Activated CD4-positive, CD25-positive, alpha-beta regulatory T cell treated with anti-CD3 and anti-CD28 coated beads, Interleukin-2, amount 50 U/mL, for 24 hours (primary cell): Measurements from ENCODE around the gene KIRREL2.
"Not testable (repeated sequence)": the region's sequence is repeated elsewhere in the genome, so short reads cannot be mapped to it uniquely, and the experiment has no call there.

Experiments used
- ATAC-seq, 2 donors: fragments of 150-1000 bp; cut with Tn5 transposase; one replicate each; pipeline ENCODE4 v1.10.0; 2021; ENCODE audit warnings: mild to moderate bottlenecking in 1 of 2, moderate library complexity in 1 of 2

Gene KIRREL2

DNA sequence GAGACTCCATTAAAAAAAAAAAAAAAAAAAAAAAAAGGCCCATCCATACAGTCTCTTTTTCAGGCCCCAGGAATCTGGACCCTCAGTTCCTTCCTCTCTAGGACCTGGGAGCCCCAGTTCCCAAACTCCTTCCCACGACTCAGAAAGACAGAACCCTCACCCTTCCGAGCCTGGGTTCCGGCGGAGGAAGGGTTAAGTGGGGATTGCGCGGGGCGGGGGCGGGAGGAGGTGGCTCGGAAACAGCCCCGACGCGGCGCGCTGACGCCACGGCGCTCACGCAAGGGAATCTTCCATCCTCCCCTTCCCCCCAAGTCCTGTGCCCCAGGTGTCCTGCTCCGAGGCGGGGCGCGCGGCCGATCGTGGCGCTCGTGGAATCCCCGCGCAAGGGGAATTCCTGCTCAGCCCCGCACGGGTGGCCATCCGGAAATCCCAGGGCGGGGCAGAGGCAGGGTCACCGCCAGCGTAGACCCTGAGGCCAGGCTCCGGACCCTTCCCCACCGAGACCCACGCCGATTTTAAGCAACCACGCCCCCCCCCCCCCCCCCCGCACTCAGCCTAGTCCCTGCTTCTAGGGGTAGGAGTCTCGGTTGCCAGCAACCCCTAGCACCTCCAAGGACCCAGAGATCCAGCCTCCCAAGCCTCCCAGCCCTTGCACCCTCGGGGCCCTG is 43.0 kb downstream of the KIRREL2 start:
- ATAC-seq = peak; percentile 75 to 77

DNA sequence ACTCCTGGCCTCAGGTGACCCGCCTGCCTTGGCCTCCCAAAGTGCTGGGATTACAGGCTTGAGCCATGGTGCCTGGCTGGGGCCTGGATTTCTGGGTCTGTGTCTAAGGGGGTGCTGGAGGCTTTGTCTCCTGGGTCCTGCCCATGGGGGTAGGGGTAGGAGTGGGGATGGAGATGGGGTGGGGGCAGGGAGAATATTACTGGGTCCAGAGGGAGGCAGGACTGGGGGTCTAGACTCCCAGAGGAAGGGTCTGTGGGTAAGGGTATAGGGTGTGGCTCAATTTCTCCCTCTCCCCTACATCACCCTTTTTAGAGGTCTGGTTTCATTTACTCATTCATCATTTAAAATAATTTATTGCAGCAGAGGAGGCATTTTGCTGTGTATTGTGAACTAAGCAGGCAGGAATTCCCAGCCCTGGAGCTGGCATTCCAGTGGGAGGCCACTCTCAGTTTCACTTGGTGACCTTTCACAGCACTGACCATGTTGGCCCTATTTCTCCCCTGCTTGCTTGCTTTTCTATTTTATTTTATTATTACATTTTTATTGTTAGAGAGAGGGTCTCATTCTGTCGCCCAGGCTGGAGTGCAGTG is 44.4 kb downstream of the KIRREL2 start:
- no peak for ATAC-seq

DNA sequence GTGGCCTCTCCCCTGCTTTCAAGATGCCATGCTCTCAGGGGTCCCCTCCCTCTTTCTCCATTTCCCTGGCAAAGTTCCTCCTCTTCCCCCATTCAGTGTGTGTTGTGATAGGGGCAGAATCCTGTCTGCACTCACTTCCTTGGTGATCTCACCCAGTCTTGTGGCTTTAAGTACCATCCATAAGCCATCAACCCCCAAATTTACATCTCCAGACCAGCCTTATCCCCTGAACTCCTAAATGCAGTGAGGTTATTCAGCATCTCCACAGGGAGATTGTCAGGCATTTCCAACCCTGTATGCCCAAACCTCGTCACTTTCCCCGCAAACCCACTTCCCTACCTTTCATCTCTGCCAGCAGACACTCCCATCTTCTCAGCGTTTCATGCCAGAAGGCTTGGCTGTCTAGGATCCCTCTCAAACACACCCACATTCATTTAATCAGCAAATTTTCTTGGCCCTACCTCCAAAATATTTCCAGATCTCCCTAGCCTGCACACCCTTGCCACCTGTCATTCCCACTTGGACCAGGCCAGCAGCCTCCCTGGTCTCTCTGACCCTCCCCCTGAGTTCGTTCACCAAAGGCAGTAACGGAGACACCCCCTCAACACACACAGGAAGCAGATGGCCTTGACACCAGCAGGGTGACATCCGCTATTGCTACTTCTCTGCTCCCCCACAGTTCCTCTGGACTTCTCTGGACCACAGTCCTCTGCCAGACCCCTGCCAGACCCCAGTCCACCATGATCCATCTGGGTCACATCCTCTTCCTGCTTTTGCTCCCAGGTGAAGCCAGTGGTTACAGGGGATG is 45.3 kb downstream of the KIRREL2 start, which contains the start of gene HCST:
Gene HCST (plus strand): TSS at position 676 of the 808 bp plus-strand sequence. CDS start 65 bp downstream, at position 741.
- ATAC-seq = no peak

DNA sequence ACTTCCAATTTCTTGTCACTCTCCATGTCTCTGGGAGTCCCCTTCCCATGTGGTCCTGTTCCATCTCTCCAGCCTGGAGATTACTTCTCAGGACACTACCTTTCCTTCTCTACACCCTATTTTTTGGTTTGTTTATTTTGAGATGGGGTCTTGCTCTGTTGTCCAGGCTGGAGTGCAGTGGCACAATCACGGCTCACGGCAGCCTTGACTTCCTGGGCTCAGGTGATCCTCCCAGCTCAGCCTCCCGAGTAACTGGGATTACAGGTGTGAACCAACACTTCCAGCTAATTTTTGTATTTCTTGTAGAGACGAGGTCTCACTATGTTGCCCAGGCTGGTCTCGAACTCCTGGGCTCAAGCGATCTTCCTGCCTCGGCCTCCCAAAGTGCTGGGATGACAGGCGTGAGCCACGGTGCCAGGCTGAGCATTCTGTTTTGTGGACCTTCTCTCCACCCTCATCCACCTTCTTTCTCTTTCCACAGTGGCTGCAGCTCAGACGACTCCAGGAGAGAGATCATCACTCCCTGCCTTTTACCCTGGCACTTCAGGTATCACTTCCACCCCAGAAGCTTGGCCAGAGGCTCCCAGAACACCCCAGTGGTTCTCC is 46.3 kb downstream of the KIRREL2 start:
- ATAC-seq = no peak

DNA sequence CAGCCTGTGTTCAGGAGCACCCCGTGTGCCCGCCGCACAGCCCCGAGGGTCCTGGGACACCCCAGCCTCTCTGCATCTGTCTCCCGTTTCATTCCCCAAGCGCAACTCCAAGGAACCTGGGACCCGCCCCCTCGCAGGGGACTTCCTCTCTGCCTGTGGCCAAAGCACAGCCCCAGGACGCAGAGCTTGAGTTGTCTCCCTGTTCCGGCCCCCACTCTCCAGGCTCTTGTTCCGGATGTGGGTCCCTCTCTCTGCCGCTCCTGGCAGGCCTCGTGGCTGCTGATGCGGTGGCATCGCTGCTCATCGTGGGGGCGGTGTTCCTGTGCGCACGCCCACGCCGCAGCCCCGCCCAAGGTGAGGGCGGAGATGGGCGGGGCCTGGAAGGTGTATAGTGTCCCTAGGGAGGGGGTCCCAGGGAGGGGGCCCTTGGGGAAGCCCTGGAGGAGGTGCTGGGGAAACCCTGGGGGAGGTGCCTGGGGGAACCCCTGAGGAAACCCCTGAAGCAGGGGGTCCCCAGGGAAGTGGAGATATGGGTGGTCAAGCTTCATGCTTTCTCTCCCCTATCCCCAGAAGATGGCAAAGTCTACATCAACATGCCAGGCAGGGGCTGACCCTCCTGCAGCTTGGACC is 47.0 kb downstream of the KIRREL2 start:
- ATAC-seq = peak; percentile 51 to 67

DNA sequence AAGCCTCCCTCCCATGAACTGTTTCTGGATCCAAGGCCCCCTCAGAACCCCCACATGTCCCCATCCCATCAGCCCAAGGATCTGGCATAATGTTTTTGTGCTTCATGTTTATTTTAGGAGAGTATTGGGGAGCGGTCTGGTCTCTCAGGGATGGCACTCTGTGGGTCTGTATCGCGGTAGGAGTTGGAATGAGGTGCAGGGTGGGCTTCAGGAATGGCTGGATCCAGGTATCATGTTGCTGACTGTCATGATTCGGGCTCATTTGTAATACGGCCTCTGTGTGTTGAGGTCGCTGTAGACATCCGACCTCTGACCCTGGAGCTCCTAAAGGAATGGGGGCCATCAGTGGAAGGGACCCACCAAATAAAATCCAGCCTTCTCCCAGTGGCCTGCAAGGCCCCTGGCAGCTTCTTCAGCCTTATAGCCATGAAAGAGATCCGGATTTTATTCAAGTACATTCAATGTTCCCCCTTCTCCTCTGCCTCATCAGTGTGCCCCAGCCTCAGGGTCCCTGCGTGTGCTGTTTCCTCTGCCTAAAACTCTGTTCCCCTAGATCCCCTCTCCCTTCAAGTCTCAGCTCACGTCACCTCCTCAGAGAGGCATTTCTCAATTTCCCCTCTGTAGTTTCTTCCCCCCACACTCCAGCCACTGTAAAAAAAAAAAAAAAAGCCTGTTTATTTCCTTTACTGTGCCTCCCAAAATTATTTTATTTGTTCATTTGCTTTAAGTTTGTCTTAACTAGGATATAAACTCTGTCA is 47.8 kb downstream of the KIRREL2 start:
- ATAC-seq = no peak

DNA sequence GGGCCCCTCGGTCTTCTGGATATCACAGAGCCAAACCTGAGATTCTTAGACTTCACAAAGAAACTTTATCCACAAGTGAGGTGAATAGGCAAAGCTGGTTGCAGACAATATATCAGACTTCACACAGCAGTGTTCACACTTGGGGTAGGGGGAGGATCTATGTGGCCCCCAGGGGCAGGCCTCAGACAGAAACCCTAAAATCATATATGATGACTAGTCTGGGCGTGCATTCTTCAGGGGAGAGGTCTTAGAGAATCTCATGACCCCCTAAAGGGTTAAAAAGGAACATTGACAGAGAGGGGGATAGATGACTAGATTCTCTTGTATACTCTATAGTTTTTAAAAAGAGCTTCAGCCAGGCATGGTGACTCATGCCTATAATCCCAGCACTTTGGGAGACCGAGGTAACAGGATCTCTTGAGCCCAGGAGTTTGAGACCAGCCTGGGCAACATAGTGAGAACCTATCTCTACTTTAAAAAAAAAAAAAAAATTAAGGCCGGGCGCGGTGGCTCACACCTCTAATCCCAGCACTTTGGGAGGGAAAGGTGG is 48.5 kb downstream of the KIRREL2 start:
- ATAC-seq = no peak

DNA sequence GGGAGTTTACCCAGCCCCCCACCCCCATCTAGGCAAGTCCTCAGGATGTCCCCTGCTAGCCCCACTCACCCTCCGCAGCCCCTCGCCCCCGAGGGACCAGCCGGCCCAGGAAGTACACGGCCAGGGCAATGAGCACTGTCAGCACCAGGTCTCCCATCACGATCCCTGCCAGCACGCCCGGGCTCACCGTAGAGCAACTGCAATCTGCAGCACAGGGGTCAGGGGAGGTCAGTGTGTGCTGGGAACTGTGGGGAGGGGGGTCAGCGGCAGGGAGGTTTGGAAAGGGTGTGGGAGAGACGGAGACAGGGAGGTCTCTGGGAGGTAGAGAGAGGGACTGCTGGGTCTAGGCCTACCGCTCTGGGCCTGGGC is 50.6 kb downstream of the KIRREL2 start:
- no peak for ATAC-seq

DNA sequence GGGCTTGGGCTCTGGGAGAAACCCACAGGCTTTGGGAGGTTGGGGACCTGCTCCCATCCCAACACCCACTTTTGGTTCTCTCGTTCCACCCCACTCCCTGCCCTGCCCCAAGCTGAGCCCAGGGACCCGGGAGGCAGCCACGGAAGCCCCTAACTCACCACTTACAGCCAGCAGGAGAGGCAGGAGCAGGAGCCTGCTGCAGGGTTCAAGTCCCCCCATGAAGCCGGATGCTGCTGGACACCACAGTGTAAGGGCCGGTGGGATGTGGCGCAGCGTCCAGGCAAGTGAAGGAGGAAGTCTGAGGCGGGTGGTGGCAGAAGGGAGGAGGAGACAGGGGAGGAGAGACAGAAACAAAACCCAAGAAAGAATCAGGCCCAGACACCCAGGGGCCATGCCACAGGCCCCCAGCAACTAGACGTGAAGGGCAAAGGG is 51.3 kb downstream of the KIRREL2 start, which contains the start of gene TYROBP:
Gene TYROBP (minus strand): TSS at position 286 of the 432 bp plus-strand sequence. CDS start 67 bp downstream, at position 219.
- ATAC-seq = no peak

DNA sequence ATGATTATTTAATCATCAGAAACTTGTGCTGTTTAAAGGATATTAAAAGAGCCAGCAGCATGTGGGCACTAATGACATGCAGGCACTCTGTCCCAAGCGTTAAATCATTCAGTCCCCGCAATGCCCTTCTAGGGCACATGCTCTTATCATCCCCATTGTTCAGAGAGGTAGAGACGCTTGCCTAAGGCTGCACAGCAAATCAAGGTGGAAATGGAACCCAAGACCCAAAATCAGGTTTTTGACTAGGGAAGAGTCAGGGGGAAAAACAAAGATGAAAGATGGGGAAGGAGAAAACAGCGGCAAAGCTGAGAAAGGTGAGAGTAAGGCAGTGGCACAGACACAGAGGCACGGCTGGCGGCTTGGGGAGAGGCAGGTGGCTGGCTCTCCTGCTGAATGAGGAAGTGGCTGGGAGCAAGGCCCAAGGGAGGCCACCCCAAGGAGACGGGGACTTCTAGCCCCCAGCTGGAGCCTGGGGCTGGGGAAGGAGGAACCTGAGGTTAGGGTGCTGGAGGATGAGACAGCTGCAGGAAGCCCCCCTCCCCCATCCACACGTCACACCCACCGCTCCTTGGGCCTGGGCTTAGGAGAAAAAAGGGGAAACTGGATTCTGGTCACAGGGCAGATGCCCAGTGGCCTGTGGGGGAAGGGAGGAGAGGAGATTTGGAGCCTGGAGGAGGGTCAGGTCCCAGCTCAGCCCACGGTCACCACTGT is 52.4 kb downstream of the KIRREL2 start:
- ATAC-seq = peak in 1 of 2 donors; percentile 46

DNA sequence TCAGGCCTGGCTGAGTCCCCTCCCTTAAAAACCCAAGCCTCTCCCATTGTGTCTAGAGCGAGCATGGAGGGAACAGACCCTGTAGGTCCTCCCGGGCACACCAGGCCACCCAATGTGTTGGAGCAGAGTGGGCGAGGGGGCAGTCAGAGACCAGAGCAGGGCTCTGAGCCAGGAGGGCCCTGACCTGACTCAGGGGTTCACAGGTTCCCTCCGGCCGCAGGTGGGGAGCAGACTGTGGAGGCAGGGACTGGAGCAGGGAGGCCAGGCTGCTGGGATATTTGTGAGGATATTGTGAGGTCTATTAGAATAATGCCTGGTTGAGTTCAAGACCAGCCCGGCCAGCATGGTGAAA is 52.9 kb downstream of the KIRREL2 start:
- ATAC-seq = no peak

DNA sequence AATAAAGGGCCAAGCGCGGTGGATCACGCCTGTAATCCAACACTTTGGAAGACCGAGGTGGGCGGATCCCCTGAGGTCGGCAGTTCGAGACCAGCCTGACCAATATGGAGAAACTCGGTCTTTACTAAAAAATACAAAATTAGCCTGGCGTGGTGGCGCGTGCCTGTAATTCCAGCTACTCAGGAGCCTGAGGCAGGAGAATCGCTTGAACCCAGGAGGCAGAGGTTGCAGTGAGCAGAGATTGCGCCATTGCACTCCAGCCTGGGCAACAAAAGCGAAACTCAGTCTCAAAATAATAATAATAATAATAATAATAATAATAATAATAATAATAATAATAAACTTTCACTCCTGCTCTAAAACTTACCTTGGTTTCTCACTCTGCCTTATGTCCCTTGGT is 53.6 kb downstream of the KIRREL2 start:
- not testable (repeated sequence) for ATAC-seq

DNA sequence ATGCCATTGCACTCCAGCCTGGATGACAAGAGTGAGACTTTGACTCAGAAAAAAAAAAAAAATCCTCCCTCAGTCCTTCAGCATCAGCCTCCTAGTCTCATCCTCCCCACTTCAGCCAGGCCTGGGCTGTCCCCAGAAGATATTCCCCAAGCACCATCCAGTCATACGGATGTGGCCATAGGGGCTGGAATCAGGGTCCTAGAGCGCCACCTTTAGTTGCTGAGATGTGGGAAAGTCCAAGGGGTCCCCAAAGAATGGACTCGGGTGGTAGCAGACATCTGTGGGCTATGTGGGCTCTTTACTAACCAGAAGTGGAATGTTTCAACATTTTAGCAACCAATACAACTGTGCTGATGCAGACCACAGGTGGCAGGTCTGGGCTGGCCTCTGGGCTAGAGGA is 54.5 kb downstream of the KIRREL2 start:
- ATAC-seq = no peak

DNA sequence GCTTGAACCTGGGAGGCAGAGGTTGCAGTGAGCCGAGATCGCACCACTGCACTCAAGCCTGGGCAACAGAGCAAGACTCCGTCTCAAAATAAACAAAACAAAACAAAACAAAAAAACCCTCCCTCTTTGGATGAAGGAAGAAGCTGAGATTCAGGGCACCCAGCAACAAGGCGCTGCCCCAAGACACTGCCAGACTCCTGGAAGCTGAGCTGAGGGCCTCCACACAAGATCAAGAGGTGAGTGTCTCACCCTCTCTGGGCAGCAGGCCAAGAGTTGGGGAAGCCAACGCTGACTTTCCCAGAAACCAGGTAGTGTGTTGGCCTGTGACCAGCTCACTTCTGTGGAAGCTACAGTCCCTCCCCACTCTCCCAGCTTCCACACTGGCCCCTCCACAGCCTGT is 55.1 kb downstream of the KIRREL2 start:
- no peak for ATAC-seq

DNA sequence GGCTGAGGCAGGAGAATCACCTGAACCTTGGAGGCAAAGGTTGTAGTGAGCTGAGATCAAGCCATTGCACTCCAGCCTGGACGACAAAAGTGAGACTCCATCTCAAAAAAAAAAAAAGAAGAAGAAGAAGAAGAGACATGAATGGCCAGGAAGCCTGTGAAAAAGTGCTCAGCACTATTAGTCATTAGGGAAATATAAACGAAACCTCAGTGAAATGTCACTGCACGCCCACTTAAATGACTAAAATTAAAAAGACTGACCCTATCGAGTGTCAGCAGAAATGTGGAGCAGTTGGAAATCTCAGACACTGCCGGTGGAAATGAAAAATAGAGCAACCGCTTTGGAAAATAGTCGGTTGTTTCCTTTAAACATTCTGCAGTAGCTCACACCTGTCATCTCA is 56.9 kb downstream of the KIRREL2 start:
- peak; percentile 64 to 69 for ATAC-seq

DNA sequence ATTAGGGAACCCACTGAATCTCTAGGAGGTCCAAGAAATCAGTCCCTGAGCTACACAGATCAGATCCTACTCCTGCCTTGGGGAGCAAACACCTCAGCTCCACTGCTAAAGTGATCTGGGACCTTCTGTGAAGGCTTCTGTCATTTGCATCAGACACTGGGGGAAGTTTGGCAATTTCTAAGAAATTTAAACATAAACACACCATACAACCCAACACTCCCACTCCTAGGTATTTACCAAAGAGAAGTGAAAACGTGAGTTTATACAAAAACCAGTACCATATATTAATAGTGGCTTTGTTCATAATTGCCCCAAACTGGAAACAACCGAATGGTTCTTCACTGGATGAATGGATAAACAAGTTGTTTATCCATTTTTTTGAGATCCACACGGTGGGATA is 58.7 kb downstream of the KIRREL2 start:
- peak in 1 of 2 donors; percentile 42 for ATAC-seq
